Measurements from ENCODE around the gene TRMT112.

Gene TRMT112

DNA sequence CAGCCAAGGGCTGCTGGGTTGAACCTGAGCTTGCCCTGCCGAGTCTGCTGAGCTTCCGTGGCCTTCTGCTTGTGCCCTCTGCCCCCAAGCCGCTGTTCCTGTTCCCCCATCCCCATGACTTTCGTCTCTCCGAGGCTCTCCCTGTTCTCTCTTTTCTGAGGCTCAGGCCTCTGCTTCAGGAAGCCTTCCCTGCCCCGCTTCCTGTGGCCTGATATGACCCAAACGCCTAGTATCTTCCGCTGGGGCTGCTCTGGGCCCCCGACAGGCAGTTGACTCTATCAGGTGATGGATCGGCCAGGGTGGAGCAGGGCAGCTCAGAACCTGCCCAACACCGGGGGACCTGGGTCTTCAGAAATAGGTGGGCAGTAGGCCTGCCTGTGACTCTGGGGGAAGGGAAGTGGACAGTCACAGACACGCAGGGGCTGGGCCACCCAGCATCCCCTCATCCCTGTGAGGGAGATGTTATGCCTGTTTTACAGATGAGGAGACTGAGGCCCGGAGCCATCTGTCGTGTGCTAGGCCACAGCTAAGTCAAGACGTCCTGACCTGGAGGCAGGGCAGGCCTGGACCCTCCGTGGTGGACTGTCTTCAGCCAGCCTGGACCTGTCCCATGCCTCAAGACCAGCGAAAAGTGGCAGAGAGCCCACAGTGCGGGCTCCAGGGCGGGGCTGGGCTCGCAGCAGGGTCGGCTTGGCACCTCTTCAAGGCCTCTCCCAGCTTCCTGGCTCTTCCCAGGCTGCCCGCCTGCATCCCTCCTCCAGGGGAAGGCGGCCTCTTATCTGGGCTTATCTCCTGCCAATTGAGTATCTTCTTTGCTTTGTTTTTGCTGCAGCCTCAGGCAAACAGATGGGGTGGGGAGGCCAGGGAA, 49.1 kb downstream of the TRMT112 start:
- no peak for DNase-seq

DNA sequence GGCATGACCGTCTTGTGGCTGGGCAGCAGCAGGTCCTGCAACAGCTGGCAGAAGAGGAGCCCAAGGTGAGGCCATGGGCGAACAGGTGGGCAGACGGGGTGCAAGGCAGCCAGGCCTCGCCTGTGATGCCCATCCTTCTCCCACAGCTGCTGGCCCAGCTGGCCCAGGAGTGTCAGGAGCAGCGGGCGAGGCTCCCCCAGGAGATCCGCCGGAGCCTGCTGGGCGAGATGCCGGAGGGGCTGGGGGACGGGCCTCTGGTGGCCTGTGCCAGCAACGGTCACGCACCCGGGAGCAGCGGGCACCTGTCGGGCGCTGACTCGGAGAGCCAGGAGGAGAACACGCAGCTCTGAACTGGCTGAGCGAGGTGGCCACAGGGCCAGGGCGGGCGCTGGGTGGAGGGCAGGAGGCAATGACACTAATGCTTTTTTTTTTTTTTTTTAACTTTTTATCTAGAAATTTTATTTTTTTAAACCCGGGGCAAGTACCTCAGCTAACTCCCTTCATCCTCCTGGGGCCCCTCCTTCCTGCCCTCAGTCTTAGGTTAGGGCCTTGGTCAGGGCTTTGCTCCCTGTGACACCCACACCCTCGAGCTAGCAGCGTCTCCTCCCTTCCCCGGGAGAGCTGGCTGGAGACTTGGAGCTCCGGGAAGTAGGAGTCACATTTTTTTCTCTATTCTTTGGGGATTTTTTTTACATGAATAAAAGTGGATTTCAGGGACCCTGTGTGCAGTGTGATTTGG, 50.0 kb downstream of the TRMT112 start:
- DNase-seq = no peak
